DOHH2 (cell line): ENCODE results near the gene EIF2B2.

Experiments used
- CTCF ChIP-seq: fragments of 200-600 bp; sonication (generic); IDR thresholded peaks from one replicate; pipeline ENCODE4 v1.5.1; 2014; ENCODE audit warnings: antibody characterized with exemption, mild to moderate bottlenecking, low read depth, low read length; ENCODE audit not compliant: poor library complexity, severe bottlenecking
- EZH2phosphoT487 ChIP-seq: fragments of 200-600 bp; sonication (generic); IDR thresholded peaks from 2 replicates; pipeline ENCODE4 v1.6.1; 2017; ENCODE audit warnings: borderline replicate concordance, mild to moderate bottlenecking, antibody characterized with exemption, low read length, moderate library complexity, mixed read lengths

DNA sequence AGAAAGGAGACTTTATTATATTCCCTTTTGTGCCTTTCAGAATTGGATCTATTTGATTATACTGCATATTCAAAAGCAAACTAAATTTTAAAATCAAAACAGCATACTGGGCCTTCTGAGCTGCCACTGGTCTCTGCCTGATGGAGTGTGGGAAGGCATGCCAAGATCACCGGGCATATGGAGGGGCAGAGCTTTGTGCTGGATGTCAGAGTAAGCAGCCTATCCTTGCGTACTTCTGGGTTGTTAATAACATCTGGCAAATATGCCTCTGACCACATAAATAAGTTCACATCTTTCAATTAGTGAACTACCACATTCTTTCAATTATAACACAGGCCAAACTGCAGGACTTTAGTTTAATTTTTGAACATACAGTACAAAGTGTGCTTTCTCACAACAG lies 30.2 kb downstream of the EIF2B2 start:
- no peak for TF ChIP-seq EZH2phosphoT487
- TF ChIP-seq CTCF, result no peak
